Ramos (cell line): ENCODE measurements around the gene SLC17A9.

Experiments
- in situ Hi-C: fragments of 300-500 bp; cut with MboI; formaldehyde crosslinking; loops from one replicate; pipeline ENCODE4 v1.14.3; 2022; ENCODE audit warnings: low sequenced_read_pairs; ENCODE audit not compliant: unreplicated experiment

Gene SLC17A9

GRCh38 chr20:63013207-63013606 lies 60.7 kb downstream of the SLC17A9 start:
- in situ Hi-C loops: loop anchor here (10.0 kb wide), 1 partner anchor 108 kb away; no protein-coding TSS in a partner anchor

- in situ Hi-C loops: loop anchor here (10.0 kb wide), 1 partner anchor 109 kb away; no protein-coding TSS in a partner anchor
Measured at GRCh38 chr20:63014287-63014686, 61.8 kb downstream of the SLC17A9 start.

- in situ Hi-C loops: loop anchor here (10.0 kb wide), 1 partner anchor 110 kb away; no protein-coding TSS in a partner anchor
Measured at GRCh38 chr20:63014710-63015109, 62.2 kb downstream of the SLC17A9 start.

- in situ Hi-C loops: loop anchor here (10.0 kb wide), 1 partner anchor 110 kb away; no protein-coding TSS in a partner anchor
Measured at GRCh38 chr20:63015147-63015661, 62.7 kb downstream of the SLC17A9 start.

GRCh38 chr20:63015662-63016361 lies 63.3 kb downstream of the SLC17A9 start:
- in situ Hi-C loops: loop anchor here (10.0 kb wide), 1 partner anchor 111 kb away; no protein-coding TSS in a partner anchor

GRCh38 chr20:63016514-63017075 lies 64.1 kb downstream of the SLC17A9 start:
- in situ Hi-C loops: loop anchor here (10.0 kb wide), 1 partner anchor 112 kb away; no protein-coding TSS in a partner anchor

- in situ Hi-C loops: loop anchor here (10.0 kb wide), 1 partner anchor 112 kb away; no protein-coding TSS in a partner anchor
Measured at GRCh38 chr20:63017076-63017825, 64.7 kb downstream of the SLC17A9 start.

- in situ Hi-C loops: loop anchor here (10.0 kb wide), 1 partner anchor 113 kb away; no protein-coding TSS in a partner anchor
Measured at GRCh38 chr20:63017826-63018411, 65.4 kb downstream of the SLC17A9 start.
